Lower leg skin (tissue), 4 donors: Measurements from ENCODE around the gene RAPGEF4. TPM values are rescaled to one million over a fixed set of nuclear protein-coding genes. Genes with fewer than 3 reads are reported as not detected.

ENCODE experiments used
- DNase-seq, 2 donors: peaks; one replicate each; pipeline ENCODE4 v3.0.0-alpha.2; 2019; ENCODE audit warnings: low spot score in 2 of 2
- H3K4me3 ChIP-seq: fragments of 200-600 bp; sonication (generic); 2 replicates; pipeline ENCODE4 v1.5.1; 2017; ENCODE audit warnings: mild to moderate bottlenecking, low read depth; ENCODE audit not compliant: poor library complexity, severe bottlenecking
- POLR2A ChIP-seq, 2 donors: fragments of 450-650 bp; IDR thresholded peaks; one replicate each; pipeline ENCODE4 v1.6.1; 2016 to 2017; ENCODE audit warnings: antibody characterized with exemption in 2 of 2, mild to moderate bottlenecking in 1 of 2, moderate library complexity in 1 of 2
- WGBS, 2 donors: methylation state at CpG; one replicate each; pipeline ENCODE4 v1.1.5; 2018; 5-methylcytosine and 5-hydroxymethylcytosine counted together
- intact Hi-C: fragments of 100-400 bp; cut with DNase I; formaldehyde crosslinking; loops from one replicate; pipeline ENCODE4 v1.15.0; 2023; ENCODE audit warnings: low total_unique reads
- total RNA-seq, 4 donors: library from RNA; depleted of rRNA; stranded (reverse); fragments of >200 nt; gene quantifications; one replicate each; pipeline ENCODE4 v1.1.0, GENCODE V29; 2016
- TF ChIP-seq, protein P1 (sequence below), 3 donors: fragments of 450-650 bp; IDR thresholded peaks; one replicate each; pipeline ENCODE4 v1.5.1; 2016; ENCODE audit warnings: antibody characterized with exemption in 3 of 3, mild to moderate bottlenecking in 3 of 3, moderate library complexity in 2 of 3

Gene RAPGEF4
- total RNA-seq, 4 donors from 2014 or later = 15.5 to 25.8 (median 25.0) TPM

DNA sequence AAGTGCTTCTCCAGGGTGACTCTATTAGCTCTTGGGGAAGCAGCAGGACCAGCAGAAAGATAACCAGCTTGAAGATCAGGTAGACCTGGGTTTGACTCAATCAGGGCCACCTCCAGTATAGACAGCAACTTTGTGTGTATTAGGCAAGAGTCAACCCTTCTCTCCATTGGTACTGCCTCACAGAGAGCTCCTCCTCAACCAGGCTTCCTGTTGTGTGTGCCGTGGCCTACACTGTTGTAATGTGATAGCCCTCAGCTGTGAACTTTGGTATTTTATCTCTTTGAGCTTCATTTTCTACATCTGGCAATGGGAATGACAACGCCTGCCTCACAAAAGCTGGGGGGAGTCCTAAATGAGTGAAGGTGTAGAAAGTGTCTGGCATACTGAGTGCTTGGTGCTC is 323.0 kb downstream of the RAPGEF4 start:
- 82 to 89% methylated on average over 2 of the region's 2 CpGs for WGBS, 2 donors
- intact Hi-C loops = no loop called here
- DNase-seq = no peak
- no peak for TF ChIP-seq POLR2A (IDR thresholded peaks at IDR 0.05)
- TF ChIP-seq, protein P1, sequence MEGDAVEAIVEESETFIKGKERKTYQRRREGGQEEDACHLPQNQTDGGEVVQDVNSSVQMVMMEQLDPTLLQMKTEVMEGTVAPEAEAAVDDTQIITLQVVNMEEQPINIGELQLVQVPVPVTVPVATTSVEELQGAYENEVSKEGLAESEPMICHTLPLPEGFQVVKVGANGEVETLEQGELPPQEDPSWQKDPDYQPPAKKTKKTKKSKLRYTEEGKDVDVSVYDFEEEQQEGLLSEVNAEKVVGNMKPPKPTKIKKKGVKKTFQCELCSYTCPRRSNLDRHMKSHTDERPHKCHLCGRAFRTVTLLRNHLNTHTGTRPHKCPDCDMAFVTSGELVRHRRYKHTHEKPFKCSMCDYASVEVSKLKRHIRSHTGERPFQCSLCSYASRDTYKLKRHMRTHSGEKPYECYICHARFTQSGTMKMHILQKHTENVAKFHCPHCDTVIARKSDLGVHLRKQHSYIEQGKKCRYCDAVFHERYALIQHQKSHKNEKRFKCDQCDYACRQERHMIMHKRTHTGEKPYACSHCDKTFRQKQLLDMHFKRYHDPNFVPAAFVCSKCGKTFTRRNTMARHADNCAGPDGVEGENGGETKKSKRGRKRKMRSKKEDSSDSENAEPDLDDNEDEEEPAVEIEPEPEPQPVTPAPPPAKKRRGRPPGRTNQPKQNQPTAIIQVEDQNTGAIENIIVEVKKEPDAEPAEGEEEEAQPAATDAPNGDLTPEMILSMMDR (IDR thresholded peaks at IDR 0.05) = no peak
- no peak overlapping the region for H3K4me3 ChIP-seq

DNA sequence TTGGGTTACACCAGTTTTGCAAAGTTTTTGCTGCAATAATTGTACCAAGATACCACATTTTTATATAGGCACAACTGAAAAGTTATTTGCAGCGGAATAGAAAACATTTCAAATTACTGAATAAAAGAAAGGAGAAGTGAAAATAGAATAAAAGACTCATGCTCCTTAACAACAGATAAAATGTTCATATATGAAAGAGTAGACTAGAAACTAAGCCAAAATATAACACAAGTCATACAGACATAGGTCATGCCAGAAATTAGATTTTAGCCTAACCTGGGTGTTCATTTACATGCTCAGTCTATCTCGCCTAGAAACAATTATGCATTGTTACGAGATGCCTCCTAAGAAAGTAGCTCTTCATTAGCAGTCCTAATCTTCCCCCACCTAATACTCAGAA is 323.6 kb downstream of the RAPGEF4 start:
- no peak for DNase-seq
- TF ChIP-seq, protein P1 (IDR thresholded peaks at IDR 0.05) = no peak
- no peak for TF ChIP-seq POLR2A (IDR thresholded peaks at IDR 0.05)
- 84 to 90% methylated on average over 3 of the region's 3 CpGs for WGBS, 2 donors
- H3K4me3 ChIP-seq = no peak overlapping the region
- intact Hi-C loops = no loop called here

DNA sequence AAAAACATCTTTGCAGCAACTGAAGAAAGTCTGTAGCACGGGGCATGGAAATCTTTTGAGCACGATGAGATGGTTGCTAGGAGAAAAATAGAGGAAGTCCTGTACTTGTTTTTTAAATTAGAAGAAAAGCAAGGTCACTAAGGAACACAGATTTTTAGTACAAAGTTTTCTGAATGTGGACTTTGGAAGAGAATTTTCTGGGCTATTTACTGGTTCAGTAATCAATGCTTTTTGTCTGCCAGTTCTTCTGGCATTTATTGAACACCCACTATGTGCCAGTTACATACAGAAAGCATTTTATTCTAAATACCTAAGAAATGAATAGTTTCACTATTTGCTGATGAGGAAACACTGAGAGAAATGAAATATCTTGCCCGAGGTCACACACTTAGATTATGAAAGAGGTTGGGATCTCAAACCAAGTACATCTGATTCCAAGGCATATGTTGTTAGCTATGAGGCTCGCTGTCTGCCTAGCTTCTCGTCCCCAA is 324.4 kb downstream of the RAPGEF4 start:
- H3K4me3 ChIP-seq = no peak overlapping the region
- intact Hi-C loops = no loop called here
- TF ChIP-seq, protein P1 (IDR thresholded peaks at IDR 0.05) = no peak
- no peak for TF ChIP-seq POLR2A (IDR thresholded peaks at IDR 0.05)
- DNase-seq = no peak
- WGBS, 2 donors = 34 to 37% methylated on average over 5 of the region's 5 CpGs

DNA sequence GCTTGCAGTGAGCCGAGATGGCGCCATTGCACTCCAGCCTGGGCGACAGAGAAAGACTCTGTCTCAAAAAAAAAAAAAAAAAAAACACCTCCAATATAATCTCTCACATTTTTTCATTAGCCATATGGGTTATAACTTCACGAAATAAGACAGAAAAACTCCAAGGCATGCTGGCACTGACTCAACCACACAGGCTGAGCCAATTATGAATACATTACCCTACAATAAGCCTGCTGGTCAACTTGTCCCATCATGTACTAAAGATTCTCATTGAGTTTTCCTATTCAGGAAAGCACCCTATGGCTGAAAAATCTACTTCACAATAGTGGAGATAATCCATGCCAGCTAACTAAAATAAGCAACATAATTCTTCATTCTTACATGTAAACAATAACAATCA is 327.2 kb downstream of the RAPGEF4 start:
- TF ChIP-seq POLR2A (IDR thresholded peaks at IDR 0.05) = no peak
- TF ChIP-seq, protein P1 (IDR thresholded peaks at IDR 0.05) = no peak
- intact Hi-C loops = no loop called here

DNA sequence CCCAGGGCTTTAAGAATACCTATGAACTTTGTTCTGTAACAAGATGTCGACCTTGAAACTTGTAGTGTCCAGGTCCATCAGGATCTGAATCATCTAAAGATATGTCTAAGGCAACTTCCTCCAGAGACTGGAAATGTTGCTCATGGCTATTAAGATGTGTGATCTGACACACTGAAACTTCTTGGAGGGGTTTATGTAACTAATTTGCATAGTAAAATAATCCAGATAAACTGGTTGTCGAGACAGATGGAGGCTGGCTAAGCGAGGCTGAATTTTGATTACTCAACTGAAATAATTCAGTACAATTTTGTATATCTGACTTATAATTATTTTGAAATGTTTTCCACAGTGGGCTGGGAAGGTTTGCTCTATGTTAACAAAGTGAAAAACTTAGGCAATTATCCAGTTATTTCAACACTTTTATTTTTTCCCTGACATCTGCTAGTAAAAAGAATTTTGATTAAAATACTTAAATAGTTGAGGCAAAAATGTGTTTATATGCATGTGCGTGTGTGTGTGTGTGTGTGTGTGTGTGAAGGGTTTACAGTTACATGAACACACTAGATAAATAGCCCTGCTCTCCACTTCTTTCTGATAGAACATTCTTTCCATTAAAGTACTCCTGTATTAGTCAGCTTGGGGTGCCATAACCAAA is 328.6 kb downstream of the RAPGEF4 start:
- no peak for DNase-seq
- TF ChIP-seq, protein P1 (IDR thresholded peaks at IDR 0.05) = no peak
- no peak for TF ChIP-seq POLR2A (IDR thresholded peaks at IDR 0.05)
- H3K4me3 ChIP-seq = no peak overlapping the region
- 42 to 50% methylated on average over 4 of the region's 4 CpGs for WGBS, 2 donors
- intact Hi-C loops = no loop called here

More for the DNA sequence above, 327.2 kb downstream of the RAPGEF4 start:
- DNase-seq = no peak
- no peak overlapping the region for H3K4me3 ChIP-seq
- 62 to 67% methylated on average over 4 of the region's 4 CpGs for WGBS, 2 donors
